AG10803 (cell line): ENCODE measurements around the gene RFNG.

Experiments used
- DNase-seq: peaks from one replicate; pipeline ENCODE4 v3.0.0; 2010; ENCODE audit warnings: low read depth
- H3K4me3 ChIP-seq: 2 replicates; pipeline ENCODE4 v1.5.1; 2011; ENCODE audit warnings: mild to moderate bottlenecking, low read length, control low read depth
- CTCF ChIP-seq: conservative IDR thresholded peaks from 2 replicates; pipeline ENCODE4 v1.5.1; 2011; ENCODE audit warnings: mild to moderate bottlenecking, low read length, control low read depth, inconsistent platforms

Gene RFNG

GRCh38 chr17:82049106-82049505 lies 2.5 kb downstream of the RFNG start:
- no peak for DNase-seq
- no peak overlapping the region for H3K4me3 ChIP-seq
- no peak for TF ChIP-seq CTCF

GRCh38 chr17:82048571-82048971 lies 3.0 kb downstream of the RFNG start:
- no peak for TF ChIP-seq CTCF
- H3K4me3 ChIP-seq: no peak overlapping the region
- no peak for DNase-seq

GRCh38 chr17:82047914-82048570 lies 3.6 kb downstream of the RFNG start:
- TF ChIP-seq CTCF: no peak
- DNase-seq: no peak
- no peak overlapping the region for H3K4me3 ChIP-seq

GRCh38 chr17:82047379-82047778 lies 4.2 kb downstream of the RFNG start:
- DNase-seq: no peak
- H3K4me3 ChIP-seq: no peak overlapping the region
- no peak for TF ChIP-seq CTCF

- H3K4me3 ChIP-seq: no peak overlapping the region
- TF ChIP-seq CTCF: no peak
- no peak for DNase-seq
These were observed 4.7 kb downstream of the RFNG start for GRCh38 chr17:82046903-82047302.

- no peak for TF ChIP-seq CTCF
- DNase-seq: no peak
- H3K4me3 ChIP-seq: no peak overlapping the region
These were observed 5.6 kb downstream of the RFNG start for GRCh38 chr17:82045936-82046484.

GRCh38 chr17:82043507-82043906 lies 8.1 kb downstream of the RFNG start:
- H3K4me3 ChIP-seq: no peak overlapping the region
- TF ChIP-seq CTCF: no peak
- DNase-seq: no peak
